ENCODE data around the gene ZNF536.
"Not testable (repeated sequence)": the region's sequence is repeated elsewhere in the genome, so short reads cannot be mapped to it uniquely, and the experiment has no call there.

ZNF536 gene

GRCh38 chr19:30391554-30392551, 19.7 kb downstream of the ZNF536 start:
- Histone ChIP-seq H3K36me3 (no peaks in the 10 kb centered on the region), H3K27me3 (no peaks in the 10 kb centered on the region), H3K9me3 (no peaks in the 10 kb centered on the region), H3K27ac (no peak overlapping the region), H3K4me1 (no peaks in the 10 kb centered on the region), H3K4me3 (no peak overlapping the region)
- no peak for DNase-seq
- TF ChIP-seq CTCF (IDR thresholded peaks at IDR 0.05), result no peak
- intact Hi-C loops (cut with DNase I; ENCODE audit: low total_unique reads), result no loop called here

GRCh38 chr19:30393046-30393445, 20.9 kb downstream of the ZNF536 start:
- Histone ChIP-seq H3K9me3 (no peaks in the 10 kb centered on the region), H3K27ac (no peak overlapping the region)

GRCh38 chr19:30393729-30394480, 21.7 kb downstream of the ZNF536 start:
- H3K4me1 ChIP-seq, result no peaks in the 10 kb centered on the region
- no peak overlapping the region for H3K4me3 ChIP-seq
- intact Hi-C loops (cut with DNase I; ENCODE audit: low total_unique reads), result no loop called here
- no peaks in the 10 kb centered on the region for H3K9me3 ChIP-seq
- no peak for TF ChIP-seq CTCF (IDR thresholded peaks at IDR 0.05)
- DNase-seq, result no peak
- no peaks in the 10 kb centered on the region for H3K36me3 ChIP-seq
- H3K27ac ChIP-seq, result no peak overlapping the region
- H3K27me3 ChIP-seq, result no peaks in the 10 kb centered on the region

More at GRCh38 chr19:30393046-30393445, 20.9 kb downstream of the ZNF536 start:
- no peak for TF ChIP-seq CTCF (IDR thresholded peaks at IDR 0.05)
- no peaks in the 10 kb centered on the region for H3K27me3 ChIP-seq
- H3K36me3 ChIP-seq, result no peaks in the 10 kb centered on the region
- no peak for DNase-seq
- H3K4me3 ChIP-seq, result no peak overlapping the region
- no peaks in the 10 kb centered on the region for H3K4me1 ChIP-seq
- intact Hi-C loops (cut with DNase I; ENCODE audit: low total_unique reads), result no loop called here

GRCh38 chr19:30394481-30395151, 22.4 kb downstream of the ZNF536 start:
- no peak overlapping the region for H3K4me3 ChIP-seq
- no peaks in the 10 kb centered on the region for H3K4me1 ChIP-seq
- no peak overlapping the region for H3K27ac ChIP-seq
- no peak for TF ChIP-seq CTCF (IDR thresholded peaks at IDR 0.05)
- intact Hi-C loops (cut with DNase I; ENCODE audit: low total_unique reads), result no loop called here
- no peak for DNase-seq
- no peaks in the 10 kb centered on the region for H3K27me3 ChIP-seq
- H3K36me3 ChIP-seq, result no peaks in the 10 kb centered on the region
- H3K9me3 ChIP-seq, result no peaks in the 10 kb centered on the region

- Histone ChIP-seq H3K4me1 (no peaks in the 10 kb centered on the region), H3K27me3 (no peaks in the 10 kb centered on the region), H3K9me3 (no peaks in the 10 kb centered on the region), H3K36me3 (no peaks in the 10 kb centered on the region), H3K4me3 (no peak overlapping the region), H3K27ac (no peak overlapping the region)
- intact Hi-C loops (cut with DNase I; ENCODE audit: low total_unique reads), result no loop called here
- no peak for TF ChIP-seq CTCF (IDR thresholded peaks at IDR 0.05)
- no peak for DNase-seq
Measured at GRCh38 chr19:30395283-30395682, 23.1 kb downstream of the ZNF536 start.

- H3K36me3 ChIP-seq; H3K27me3 ChIP-seq; DNase-seq; H3K4me3 ChIP-seq; H3K27ac ChIP-seq; H3K9me3 ChIP-seq; H3K4me1 ChIP-seq; intact Hi-C loops (cut with DNase I; ENCODE audit: low total_unique reads): not testable (repeated sequence)
Measured at GRCh38 chr19:30398539-30398938, 26.4 kb downstream of the ZNF536 start.

Data from tibial artery (tissue), 4 donors.